Erythroblast (primary cell): ENCODE results near the gene NTM.

Experiments used
- GATA1 ChIP-seq: IDR thresholded peaks from 2 replicates; pipeline ENCODE4 v1.6.1; 2011; ENCODE audit warnings: low read depth, mild to moderate bottlenecking, control low read depth, low read length, moderate library complexity
- POLR2A ChIP-seq: IDR thresholded peaks from 2 replicates; pipeline ENCODE4 v1.6.1; 2011; ENCODE audit warnings: mild to moderate bottlenecking, low read length

- no peak for TF ChIP-seq POLR2A
- no peak for TF ChIP-seq GATA1
Measured at GRCh38 chr11:132087148-132087547, 716.7 kb downstream of the NTM start.
